ENCODE data around the gene ADA.
"Not testable (repeated sequence)": the region's sequence is repeated elsewhere in the genome, so short reads cannot be mapped to it uniquely, and the experiment has no call there.

The ADA gene

DNA sequence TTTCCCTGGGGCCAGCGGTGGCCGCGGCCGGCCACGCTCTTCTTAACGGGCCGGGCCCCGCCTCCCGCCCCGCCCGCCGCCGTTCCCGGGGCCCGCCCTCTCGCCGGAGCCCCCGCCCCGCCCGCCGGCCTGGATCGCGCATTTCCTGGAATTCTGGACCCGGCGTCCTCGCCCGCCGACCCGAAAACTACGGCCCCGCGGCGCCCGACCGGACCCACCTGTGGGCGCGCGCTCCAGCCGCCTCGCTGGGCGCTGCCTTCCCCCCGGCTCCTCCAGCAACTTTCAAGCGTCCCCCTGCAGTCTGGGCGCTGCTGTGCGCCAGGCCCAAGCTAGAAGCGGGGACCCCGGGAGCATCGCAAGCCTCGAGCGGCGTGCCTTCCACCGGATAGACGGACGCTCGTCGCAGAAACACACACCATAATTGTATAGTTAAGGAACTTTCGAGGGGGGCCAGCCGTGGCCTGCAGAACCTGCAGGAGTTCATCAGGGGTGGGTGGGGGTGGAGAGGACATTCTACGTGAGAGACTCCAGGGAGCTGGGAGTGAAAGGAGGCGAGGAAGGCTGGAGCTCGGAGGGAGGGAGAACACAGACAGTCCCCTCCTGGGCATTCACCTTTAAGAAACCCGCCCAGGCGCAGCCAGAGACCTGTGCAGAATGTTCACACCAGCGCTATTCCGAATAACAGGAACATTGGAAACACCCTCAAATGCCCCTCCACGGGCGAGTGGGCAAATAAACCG, at the start of gene ADA:
Gene ADA (minus strand): TSS at position 16 of the 740 bp plus-strand sequence. CDS start 92 bp downstream, outside the sequence.
- DNase-seq (ENCODE audit: low read depth, low spot score) = no peak

GRCh38 chr20:44700306-44700705, 48.8 kb upstream of the ADA start:
- DNase-seq (ENCODE audit: low read depth, low spot score) = no peak

- DNase-seq (ENCODE audit: low read depth, low spot score) = no peak
These were observed 46.9 kb upstream of the ADA start for GRCh38 chr20:44698351-44698750.

DNA sequence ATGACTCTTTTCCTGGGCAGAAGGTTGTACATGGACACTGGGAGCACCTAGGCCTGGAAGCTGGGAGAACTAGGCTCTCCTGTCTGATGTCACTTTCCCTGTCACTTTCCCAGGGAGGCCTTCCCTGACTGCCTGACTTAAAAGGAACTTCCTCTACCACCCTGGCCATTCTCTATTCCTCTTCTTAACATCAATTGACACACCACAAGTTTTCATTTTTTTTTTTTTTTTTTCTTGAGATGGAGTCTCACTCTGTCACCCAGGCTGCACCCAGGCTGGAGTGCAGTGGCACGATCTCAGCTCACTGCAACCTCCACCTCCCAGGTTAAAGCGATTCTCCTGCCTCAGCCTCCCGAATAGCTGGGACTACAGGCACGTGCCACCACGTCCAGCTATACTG, 45.5 kb upstream of the ADA start:
- DNase-seq (ENCODE audit: low read depth, low spot score) = not testable (repeated sequence)

- no peak for DNase-seq (ENCODE audit: low read depth, low spot score)
These were observed 44.8 kb upstream of the ADA start for GRCh38 chr20:44696315-44696714.

- DNase-seq (ENCODE audit: low read depth, low spot score) = no peak
These were observed 44.3 kb upstream of the ADA start for GRCh38 chr20:44695674-44696300.

DNA sequence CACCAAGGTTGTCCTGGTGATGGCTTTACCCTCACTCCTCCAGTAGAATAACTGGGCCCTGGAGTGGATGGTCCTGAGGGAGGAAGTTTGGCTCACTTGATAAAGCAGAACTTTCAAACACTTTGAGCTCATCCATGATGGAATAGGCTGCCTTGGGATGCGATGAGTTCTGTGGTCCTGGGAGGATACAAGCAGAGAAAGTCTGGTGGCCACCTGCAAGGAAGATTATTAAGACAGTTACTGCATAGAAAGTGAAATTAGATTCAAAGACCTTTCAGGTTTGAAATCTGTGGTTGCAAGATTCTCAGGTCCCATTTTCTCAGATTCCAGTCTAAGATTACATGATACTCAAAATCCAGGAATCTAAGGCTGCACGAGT, 43.8 kb upstream of the ADA start:
- no peak for DNase-seq (ENCODE audit: low read depth, low spot score)

GRCh38 chr20:44694159-44694558, 42.7 kb upstream of the ADA start:
- DNase-seq (ENCODE audit: low read depth, low spot score) = no peak

- no peak for DNase-seq (ENCODE audit: low read depth, low spot score)
These were observed 42.1 kb upstream of the ADA start for GRCh38 chr20:44693627-44694026.

GRCh38 chr20:44692932-44693480, 41.5 kb upstream of the ADA start:
- DNase-seq (ENCODE audit: low read depth, low spot score) = no peak

- no peak for DNase-seq (ENCODE audit: low read depth, low spot score)
These were observed 40.2 kb upstream of the ADA start for GRCh38 chr20:44691424-44692423.

DNA sequence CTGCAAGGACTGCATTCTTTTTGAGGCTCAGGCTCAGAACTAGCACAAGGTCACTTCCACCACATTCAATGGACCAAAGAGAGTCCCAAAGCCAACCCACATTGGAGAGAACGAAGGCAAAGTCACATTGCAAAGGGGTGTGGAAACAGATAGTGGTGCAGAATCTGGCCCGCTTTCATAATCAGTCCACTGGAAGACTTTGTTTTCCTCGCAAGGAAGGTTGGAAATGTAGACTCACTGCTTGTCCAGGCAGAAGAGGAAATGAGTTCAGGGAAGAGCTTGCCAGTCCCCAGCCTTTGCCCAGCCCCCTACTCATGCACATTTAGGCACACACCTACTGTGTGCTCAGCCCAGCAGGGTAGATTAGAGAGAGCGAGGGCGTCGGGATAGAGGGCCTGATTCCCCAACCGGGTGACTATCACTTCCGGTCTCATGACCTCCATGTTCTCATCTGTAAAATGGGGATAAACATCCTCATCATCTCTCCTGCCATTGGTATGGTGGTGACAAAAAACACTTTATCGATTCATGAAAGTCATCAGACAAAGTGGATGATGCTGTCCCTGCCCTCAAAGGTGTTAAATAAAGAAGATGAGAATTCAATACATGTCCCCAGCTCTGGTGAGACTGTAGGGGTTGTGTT, 39.4 kb upstream of the ADA start:
- DNase-seq (ENCODE audit: low read depth, low spot score) = no peak

DNA sequence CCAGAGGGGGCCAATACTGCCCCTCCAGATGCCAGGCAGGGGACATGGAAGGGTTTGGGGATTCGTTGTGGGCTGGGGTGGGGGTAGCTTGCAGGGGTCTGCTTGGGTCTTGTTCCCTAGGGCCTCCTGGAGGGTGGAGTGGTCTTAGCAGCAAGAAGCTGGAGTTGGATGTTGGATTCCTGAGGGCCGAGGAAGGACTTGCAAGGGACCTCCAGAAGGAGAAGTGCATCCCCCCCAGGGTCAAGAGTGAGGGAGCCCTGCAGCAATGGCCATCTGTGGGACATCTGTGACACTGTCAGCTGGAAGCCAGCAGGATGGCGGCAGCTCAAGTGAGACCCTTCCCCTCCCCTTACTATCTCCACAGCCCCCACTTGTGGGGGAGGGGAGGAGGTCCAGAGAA, 38.3 kb upstream of the ADA start:
- DNase-seq (ENCODE audit: low read depth, low spot score) = no peak

DNA sequence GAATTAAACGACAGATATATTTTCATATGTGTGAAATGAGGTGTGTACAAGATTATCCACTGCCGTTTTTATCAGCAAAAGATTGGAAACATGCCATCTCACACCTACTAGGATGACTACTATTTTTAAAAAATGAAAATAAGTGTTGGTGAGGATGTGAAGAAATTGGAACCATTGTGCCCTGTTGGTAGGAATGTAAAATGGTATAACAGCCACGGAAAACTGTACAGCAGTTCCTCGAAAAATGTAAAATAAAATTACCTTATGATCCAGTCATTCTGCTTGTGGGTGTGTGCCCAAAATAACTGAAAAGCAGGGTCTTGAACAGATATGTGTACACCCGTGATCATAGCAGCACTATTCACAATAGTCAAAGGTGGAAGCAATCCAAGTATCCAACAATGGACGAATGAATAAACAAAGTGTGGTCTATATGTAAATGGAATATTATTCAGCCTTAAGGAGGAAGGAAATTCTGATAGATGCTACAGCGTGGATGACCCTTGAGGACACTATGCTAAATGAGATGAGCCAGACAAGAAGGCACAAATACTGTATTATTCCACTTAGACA, 36.6 kb upstream of the ADA start:
- no peak for DNase-seq (ENCODE audit: low read depth, low spot score)

DNA sequence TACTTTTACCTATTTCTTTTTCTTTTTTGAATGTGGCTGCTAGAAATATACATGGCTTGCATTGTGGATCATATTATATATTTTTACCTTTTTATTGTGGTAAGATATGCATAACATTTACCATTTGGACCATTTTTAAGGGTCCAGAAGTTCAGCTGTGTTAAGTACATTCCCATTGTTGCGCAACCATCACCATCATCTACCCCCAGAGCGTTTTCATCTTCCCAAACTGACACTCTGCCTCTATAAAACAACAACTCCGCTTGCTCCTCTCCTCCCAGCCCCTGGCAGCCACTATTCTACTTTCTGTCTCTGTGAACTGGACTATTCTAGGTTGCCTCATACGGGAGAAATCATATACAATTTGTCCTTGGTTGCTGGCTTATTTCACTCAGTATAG, 35.4 kb upstream of the ADA start:
- no peak for DNase-seq (ENCODE audit: low read depth, low spot score)

DNA sequence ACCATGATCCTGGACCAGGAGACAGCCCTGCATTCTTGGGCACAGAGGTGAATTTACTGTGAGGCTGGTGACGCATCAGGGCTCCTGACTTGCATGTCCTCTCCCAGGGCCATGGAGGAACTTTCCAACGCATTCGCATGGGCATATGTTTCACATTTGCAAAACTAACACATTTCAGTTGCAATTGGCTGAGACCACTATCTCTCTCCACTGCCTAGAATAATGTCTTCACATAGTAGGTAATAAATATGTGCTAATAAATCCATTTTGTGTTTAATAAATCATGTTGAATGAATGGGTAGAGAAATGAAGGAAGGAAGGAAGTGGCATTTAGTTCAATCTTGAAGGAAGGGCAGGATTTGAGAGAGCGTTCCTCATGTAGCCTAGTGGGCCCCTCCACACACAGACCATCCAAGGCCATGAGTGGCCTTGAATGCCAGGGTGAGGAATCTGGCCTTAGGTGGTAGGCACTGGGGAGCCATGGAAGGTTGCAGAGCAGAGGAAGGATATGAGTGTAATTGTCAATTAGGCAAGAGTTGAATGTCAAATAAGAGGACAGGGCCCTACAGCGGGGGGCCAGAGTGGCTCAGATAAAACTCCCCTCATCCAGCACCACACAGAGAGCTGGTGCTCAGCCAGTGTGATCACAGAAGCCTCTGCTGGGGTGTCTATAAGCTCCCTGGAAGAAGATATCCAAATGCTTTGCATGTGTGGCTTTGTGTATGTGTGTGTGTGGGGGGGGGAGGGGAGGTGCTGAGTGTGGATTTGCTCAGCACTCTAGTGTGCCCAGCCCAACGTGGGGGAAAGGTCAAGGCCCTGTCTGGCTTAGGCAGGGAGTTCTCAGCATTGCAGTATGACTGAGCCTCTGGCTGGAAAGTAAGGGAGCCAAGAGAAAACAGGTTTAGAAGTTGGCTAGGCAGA, 32.8 kb upstream of the ADA start:
- DNase-seq (ENCODE audit: low read depth, low spot score) = no peak

GRCh38 chr20:44683263-44684046, 32.0 kb upstream of the ADA start:
- no peak for DNase-seq (ENCODE audit: low read depth, low spot score)

DNA sequence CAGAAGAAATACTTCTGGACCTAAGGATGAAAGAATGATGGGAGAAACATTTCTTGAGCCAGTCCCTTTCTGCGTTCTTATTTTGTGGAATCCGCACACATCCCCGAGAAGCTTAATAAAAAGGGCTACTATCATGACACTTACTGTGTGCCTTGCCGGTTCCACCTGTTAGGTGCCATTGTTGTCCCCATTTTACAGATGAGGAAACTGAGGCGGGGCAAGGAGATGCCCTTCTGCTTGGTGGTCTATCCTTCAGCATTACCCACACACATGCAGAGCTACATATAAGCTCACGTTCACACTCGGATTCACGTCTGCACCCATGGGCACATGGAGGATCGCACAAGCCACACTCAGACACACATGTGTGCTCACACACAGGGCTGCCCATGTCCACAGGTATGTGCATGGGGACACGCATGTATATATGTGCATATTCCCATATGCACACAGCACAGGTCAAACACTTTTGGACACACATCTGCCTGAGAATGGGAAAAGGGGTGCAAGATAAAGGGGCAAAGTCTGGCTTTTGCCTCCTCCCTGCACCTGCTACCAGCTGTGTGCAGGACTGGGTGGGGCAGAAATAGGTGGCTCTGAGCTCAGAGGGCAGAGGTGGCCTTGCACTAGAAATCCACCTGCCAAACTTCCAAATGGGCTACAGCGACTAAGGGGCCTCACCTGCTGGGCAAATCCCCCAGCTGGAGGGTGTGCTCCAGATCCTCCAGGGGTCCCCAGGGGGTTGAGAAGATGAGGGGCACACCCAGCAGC, 30.5 kb upstream of the ADA start:
- DNase-seq (ENCODE audit: low read depth, low spot score) = no peak

Measured in activated naive CD8-positive, alpha-beta T cell treated with anti-CD3 and anti-CD28 coated beads, Interleukin-2, amount 50 U/mL, for 16 hours (primary cell).